ENCODE measurements around the gene S100A3.
"Not testable (repeated sequence)": the region's sequence is repeated elsewhere in the genome, so short reads cannot be mapped to it uniquely, and the experiment has no call there.

S100A3 gene

DNA sequence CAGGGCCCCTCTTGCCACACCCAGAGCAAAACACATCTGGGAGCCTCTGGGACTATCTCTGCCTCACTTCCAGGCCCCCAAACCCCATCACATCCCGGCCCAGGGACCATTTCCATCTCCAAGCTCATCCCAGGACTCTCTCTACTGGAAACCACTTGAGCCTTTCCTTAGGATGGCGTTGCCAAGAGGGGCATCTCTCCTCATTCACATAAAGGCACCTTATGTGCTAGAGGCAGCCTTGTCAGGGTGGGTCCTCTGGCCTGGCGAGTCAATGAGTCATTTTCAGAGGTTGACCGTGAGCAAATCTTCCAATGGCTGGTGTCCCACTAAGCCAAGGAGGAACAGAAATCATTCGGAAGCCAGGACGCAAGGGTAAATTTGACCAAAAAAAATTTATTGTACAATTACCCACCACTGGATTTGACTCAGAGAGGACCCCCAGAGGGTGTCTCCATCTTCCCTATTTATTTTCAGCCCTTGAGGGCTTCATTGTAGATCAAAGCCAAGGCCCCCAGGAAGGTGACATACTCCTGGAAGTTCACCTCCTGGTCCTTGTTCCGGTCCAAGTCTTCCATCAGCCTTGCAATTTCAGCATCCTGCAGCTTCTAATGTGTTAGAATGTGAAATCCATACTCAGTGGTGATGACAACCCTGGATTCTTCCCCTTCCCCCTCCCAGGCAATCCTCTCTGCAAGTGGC, 14.7 kb downstream of the S100A3 start:
- DNase-seq = no peak

DNA sequence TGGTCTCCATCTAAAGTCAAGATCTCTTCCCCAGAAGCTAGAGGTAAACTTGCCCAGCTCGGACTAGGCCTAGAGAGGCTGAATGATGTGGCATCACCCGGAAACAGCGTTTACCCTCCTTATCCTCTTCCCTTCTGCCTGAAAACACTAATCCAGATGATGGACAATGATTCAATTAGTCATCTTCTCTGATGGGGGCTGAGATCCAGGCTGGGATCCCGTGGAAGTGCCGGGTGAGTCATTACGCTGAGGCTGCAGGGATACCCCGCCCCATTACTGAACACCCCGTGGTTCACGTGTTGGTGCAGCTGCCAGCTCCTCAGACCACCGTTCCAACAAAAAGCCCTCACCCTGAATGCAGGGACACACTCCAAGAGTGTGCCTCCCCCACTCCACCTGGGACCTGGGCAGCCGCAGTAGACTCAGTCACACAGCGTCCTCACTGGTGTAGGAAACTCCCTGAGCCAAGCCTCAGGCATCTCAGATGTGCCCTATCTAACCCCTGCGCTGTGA, 15.3 kb downstream of the S100A3 start:
- peak; percentile 54 for DNase-seq

DNA sequence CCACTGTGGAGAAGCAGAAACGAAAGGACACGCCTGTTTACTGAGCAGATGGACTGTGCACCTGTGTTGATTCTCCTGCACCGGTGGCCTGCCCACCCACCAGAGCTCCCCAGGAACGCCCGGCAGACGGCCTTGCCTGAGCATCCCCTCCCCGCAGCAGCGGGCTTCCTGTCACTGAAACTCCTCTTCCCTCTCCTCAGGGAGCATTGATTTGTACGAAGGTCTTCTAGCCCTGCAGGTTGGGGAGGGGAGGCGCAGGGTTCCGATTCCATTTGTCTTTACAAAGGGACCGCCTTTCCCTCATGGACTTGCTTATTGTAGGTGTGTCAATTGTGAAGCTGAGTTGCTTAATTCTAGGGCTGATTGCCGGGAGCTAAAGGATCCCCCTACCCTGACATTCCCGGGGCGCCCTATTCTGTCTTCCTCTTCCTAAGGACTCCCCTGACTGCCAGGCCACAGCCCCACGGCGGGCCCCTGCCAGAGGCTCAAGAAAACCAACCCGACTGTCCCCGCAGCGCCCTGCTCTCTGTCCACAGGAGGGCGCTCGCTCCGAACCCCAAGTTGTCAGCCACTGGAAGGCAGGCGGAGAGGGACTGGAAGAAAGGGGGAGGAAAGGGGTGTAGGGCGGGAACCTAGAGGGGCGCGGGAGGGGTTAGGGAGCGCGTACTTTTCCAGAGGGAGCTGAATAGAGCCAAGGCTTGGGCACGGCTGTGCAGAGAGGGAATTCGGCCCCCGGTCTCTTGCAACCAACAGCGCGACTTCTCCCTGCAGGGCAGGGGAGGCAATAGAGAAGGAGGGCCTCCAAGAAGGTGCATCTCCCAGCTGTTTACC, 16.1 kb downstream of the S100A3 start:
- DNase-seq = peak; percentile 64

DNA sequence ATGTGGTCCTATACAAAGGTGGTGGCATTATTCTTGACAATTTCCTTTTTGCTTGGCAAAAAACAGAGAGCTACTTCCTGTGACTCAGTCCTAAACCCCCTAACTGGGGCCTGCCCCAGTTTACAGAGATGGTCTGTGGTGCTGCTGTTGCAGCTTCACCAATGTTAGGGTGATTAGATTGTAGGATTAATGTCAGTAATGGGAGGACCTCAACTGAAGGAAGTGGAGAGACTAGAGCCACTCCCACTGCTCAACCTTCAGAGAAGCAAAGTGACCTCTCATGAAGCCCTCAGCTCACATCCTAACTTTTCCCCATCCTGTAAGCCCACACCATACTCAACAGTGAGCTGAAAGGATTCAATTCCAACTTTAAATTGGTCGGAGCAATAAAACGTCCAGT, 16.9 kb downstream of the S100A3 start:
- DNase-seq = no peak

DNA sequence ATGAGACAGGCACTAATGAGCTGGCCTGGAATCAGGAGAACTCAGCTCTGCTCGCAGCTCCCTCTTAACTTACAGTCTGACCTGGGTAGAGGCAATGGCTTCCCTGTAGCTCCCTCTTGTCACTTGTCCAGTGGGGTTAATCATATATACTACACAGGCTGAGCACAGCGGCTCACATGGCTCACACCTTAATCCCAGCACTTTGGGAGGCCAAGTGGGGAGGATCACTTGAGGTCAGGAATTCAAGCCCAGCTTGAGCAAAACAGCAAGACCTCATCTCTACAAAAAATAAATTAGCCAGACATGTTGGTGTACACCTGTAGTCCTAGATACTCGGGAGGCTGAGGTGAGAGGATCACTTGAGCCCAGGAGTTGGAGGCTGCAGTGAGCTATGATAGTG, 17.4 kb downstream of the S100A3 start:
- no peak for DNase-seq

DNA sequence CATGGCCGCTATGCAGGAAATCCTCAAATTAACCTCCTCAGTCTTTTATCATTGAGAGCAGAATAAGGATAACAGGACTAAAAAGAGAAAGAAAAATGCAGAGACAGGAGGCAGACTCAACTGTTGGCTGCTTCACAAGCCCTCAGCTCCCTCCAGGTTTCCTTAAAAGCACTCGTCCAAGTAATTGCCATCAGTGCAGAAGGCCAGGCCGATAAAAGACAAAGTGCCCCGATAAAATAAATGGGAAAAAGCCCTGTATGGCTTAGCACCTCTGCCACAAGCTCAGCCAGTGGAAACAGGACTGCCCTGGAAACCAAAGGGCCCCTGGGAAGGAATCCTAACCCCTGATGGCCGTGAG, 21.4 kb downstream of the S100A3 start:
- DNase-seq = no peak

DNA sequence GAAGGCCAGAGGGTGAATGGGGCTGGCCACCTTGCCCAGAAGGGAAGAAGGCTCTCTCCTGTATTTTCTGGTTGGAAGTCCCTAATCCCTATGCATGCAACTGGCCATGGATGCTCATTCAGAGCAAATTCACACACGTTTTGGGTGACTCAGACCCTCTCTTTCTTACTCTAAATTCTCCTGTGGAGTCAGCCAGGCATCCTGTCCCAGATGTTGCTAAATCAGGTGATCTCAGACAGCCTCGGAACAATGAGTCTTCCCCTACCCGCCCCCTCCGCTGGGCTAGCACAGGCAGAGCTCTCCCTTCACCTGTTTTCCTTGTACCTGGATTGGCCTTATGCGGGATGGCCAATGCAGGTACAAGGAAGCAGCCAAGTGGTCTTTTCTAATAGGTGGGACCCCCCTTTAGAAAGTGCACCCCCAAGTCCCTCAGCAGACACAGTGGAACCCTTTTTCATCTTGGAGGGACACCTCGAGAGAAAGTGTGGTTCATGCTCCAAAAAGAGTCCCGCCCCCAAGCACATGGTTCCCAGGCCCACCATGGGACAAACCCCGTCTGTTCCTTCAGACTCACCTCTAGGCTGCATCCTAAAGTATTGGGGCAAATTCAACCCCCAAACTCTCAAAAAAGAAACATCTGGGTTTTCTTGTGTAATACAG, 21.9 kb downstream of the S100A3 start:
- DNase-seq = no peak

DNA sequence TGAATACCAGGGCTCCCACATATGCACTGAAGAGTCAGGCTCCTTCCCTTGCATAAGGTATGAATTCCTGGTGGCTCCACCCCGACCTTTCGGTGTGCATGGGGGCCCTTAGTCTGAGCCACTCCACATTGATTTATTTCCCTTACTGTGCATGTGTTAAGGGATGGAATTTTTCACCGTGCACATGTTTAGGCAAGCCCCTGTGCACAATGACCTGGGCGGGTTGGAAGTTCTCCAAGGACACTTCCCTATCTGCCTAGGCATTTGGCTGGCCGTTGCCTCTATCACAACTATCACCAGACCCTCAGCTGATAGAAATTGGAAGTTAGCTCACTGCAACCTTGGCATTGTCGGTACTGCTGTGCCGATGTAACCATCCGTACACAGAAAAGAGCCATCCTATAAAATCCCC, 22.9 kb downstream of the S100A3 start:
- no peak for DNase-seq

DNA sequence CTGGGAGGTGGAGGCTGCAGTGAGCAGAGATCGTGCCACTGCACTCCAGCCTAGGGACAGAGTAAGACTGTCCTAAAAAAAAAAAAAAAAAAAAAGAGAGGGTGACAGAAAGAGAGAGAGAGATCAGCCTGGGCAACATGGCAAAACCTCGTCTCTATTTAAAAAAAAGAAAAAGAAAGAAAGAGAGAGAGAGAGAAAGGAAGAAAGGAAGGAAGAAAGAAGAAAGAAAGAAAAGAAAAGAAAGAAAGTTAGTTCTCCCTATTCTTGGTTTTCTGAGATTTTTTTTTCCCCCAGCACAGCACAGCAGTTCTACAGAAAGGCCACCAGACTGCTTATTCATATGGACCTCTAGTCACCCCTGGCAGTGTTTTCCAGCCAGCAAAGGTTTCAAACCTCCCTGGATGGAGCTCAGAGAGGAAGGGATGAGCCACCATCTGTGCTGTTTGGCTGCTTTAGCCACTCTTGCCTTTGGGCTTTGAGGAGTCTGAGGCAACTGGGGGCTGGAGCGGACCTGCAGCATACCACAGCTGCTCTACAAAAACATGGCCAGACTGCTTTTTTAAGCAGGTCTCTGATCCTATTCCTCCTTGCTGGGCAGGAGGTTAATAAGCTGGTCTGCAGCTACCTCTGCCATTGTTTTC, 23.9 kb downstream of the S100A3 start:
- DNase-seq = no peak

DNA sequence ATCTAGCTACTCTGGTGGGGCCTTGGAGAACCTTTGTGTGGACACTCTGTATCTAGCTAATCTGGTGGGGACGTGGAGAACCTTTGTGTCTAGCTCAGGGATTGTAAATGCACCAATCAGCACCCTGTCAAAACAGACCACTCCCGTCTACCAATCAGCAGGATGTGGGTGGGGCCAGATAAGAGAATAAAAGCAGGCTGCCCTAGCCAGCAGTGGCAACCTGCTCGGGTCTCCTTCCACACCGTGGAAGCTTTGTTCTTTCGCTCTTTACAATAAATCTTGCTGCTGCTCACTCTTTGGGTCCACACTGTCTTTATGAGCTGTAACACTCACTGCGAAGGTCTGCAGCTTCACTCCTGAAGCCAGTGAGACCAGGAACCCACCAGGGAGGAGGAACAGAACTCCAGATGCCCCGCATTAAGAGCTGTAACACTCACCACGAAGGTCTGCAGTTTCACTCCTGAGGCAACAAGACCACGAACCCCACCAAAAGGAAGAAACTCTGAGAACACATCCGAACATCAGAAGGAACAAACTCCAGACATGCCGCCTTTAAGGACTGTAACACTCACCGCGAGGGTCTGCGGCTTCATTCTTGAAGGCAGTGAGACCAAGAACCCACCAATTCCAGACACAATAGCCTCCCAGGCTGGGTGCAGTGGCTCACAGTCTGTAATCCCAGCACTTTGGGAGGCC, 26.6 kb downstream of the S100A3 start:
- DNase-seq = not testable (repeated sequence)

DNA sequence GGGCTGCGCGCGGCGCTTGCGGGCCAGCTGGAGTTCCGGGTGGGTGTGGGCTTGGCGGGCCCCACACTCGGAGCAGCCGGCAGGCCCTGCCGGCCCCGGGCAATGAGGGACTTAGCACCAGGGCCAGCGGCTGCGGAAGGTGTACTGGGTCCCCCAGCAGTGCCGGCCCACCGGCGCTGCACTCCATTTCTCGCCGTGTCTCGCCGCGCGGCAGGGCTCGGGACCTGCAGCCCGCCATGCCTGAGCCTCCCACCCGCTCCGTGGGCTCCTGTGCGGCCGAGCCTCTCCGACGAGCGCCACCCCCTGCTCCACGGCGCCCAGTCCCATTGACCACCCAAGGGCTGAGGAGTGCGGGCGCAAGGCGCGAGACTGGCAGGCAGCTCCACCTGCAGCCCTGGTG, 27.2 kb downstream of the S100A3 start:
- not testable (repeated sequence) for DNase-seq

DNA sequence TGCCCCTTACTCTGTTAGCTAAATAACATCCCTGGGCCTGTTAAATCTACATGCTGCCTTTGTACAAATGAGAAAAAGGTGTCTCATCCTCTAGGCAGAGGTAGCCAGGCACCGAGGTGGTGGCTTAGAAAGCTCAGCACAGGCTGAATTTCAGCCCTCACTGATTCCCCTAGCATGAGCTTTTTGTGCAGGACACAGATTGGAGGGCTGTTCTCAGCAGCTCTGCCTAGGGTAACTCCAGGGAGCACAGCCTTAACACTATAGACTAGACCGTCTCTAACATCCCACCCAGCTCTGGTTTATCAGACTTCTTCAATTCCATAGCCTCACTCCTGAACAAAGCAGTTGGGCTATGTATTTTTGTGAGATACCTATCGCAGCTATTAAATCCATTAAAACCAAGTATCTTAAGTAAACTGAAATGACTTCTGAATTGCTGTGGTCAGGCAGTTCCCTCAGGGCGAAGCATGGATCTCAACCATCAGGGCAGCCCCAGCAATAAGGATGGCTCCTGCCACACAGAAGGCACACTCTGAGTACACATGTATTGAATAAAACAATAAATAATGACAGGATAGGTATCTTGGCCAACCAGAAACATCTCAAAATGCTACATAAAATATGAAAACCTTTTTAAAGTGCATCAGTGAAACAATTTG, 28.1 kb downstream of the S100A3 start:
- no peak for DNase-seq

DNA sequence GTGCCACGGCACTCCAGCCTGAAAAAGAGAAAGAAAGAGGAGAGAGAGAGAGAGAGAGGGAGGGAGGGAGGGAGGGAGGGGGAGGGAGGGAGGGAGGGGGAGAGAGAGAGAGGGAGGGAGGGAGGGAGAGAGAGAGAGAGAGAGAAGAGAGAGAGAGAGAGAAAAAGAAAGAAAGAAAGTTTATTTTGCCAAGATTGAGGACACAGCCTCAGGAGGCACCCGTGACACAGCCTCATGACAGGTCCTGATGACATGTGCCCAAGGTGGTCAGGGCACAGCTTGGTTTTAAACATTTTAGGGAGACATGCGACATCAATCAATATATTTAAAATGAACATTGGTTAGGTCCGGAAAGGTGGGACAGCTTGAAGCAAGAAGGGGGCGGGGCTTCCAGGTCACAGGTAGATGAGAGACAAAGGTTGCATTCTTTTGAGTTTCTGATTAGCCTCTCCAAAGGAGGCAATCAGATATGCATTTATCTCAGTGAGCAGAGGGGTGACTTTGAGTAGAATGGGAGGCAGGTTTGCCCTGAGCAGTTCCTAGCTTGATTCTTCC, 28.8 kb downstream of the S100A3 start:
- DNase-seq = not testable (repeated sequence)

DNA sequence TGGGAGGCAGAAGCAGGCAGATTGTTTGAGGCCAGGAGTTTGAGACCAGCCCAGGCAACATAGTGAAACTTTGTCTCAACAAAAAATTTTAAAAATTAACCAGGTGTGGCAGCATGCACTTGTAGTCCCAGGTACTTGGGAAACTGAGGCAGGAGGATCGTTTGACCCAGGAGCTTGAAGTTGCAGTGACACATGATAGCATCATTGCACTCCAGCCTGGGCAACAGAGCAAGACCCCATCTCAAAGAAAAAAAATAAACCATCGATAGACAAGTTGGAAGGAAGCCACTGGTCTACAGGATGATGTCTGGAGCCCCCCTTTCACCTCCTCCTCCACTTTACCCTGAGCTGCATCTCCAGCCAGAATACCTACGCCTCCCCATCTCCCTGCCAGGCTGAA, 29.8 kb downstream of the S100A3 start:
- no peak for DNase-seq

DNA sequence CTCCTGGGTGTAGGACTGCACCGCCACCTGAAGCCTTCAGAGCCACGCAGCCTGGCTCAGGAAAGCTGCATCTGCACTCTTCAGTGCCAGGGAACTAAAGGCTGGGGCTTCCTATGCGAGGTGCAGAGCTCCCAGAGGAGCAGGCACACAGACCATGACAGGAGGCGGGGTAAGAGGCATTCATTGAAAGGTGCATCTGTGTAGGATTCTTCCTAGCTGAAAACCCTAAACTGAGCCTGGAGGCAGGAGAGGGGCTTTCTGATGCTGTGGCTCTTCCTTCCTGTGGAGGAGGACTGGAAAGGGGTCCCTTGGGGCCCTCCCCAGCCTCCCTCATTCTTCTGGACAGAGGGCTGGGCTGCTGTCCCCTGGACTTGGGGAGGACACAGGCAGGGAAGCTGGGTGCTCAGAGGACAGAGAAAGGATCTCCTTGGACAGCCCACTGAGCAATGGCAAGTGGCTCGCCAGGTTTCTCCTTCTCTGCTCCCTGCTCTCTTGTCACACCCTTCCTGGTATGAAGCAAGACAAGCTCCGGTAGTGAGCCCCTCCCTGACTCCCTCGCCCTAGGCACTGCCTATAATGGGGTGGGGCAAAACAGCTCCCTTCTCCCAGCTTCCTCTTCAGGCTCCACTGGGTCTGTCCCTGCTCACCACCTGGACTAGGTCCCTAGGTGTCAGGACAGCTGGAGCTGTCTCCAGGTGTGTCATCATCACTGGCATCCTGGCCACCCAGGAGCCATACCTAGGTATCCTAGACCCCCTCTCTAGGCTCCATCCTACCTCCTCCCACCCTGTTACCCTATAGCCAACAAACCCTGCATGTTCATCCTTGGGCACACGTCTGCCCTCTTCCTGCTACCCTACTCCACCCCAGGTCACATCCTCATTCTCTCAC, 33.3 kb downstream of the S100A3 start:
- no peak for DNase-seq

DNA sequence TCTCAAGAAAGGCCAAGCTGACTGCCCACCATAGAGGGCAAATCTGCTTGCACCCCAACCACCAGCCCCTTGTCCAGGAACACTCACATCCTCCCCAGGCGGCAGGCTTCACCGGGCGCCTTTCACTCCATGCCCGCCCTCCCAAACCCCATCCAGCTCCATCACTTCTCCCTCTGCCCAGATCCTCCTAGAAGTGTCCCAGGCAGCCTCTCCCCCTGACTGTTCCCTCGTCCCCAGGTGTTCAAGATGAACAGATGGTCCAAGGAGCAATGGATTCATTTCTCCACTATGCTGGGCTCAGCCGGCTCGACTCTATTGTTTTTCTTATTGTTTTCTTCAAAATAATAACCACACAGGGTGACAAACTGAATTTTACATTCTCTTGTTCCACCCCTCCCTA, 35.4 kb downstream of the S100A3 start:
- no peak for DNase-seq

DNA sequence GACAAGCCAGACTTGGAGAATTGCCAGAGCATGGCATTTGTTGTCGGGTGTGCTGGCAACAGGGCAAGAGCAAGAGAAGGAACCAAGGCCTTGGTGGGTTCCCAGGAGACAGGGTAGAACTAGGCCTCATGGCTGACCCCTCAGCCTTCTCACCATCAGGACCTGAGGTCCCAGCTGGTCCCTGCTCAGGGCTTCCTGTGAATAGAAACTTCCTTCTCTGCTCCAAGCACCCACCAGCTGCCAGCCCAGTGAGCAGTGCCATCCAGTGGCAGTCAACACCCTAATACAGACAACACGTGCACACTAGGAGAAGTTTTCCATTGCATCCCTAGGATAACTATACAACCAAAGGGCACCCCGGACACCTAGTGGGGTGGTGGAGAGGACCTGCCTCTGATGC, 36.0 kb downstream of the S100A3 start:
- DNase-seq = no peak

DNA sequence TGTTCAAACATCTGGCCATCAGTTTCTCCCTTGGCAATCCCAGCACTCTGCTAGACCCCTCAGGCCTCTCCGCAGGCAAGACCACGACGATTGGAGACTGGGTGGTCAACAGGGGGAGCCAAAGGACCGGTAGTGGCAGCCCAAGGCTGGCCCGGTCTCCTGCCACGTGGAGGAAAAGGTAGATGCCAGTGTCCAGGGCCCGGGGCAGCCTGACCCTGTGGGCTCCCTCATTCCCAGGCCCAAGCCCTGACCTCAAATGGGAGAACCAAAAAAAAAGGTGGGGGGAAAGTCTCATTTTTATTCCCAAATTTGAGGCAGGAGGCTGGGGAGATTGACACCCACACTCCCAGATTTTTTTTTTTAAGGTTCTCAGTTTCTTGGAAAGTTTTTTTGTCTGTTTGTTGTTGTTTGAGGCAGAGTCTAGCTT, 38.1 kb downstream of the S100A3 start:
- DNase-seq = peak; percentile 57

DNA sequence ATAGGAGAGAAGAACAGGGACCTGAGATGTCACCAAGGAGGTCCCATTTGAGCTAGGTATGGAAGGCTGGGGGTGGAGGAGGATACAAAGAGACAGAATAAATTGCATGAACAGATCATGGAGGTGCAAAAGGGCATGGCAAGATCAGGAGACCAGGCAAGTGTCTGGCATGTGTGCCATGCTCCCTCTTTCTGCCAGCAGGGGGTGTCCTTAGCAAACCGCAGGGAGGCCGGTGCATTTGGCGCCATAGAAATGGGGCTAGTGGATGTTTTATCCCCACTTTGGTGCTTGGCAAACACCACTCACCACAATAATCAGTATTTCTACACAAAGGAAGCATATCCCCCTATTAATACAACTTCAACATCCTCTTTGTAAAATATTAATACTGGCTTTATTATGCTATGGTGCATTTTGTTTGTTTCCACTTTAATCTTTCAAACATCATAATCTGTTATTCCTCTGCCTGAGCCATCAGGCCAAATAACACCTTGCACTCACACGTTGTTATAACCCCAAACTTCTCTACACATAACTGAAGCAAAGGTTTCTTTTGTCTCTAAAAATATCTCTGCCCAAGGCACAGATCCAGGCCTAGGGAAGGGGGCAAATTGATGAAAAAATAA, 39.2 kb downstream of the S100A3 start:
- no peak for DNase-seq

DNA sequence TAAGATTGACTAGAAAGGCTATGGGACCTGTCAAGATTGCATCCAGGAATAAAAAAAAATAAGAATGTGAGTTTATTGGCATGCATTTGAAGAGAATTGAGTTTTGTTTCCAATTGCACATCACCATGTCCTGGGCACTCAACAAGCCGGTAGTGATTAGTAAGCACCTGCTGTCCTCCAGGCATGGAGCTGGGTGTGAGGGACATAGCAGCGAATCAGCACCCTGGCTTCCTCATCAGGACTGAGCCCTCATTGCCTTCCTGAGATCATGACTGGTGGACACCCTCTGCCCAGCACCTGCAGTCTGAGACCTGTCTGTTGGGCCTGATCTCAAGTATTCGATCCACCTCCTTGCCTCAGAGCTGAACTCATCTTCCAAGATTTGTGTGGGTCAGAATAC, 40.0 kb downstream of the S100A3 start:
- DNase-seq = no peak
